BE2C (cell line): ENCODE results near the gene ENHO.

Source experiments
- DNase-seq: peaks from one replicate; pipeline ENCODE4 v3.0.0-alpha.2; 2020
- H3K27me3 ChIP-seq: fragments of 250-450 bp; sonication (Bioruptor Pico); 2 replicates; pipeline ENCODE4 v1.5.1; 2020; ENCODE audit warnings: mild to moderate bottlenecking
- H3K36me3 ChIP-seq: fragments of 250-450 bp; sonication (Bioruptor Pico); 2 replicates; pipeline ENCODE4 v1.5.1; 2020; ENCODE audit warnings: mild to moderate bottlenecking
- H3K4me1 ChIP-seq: fragments of 250-450 bp; sonication (Bioruptor Pico); 2 replicates; pipeline ENCODE4 v1.5.1; 2020
- H3K4me3 ChIP-seq: 2 replicates; pipeline ENCODE4 v1.5.1; 2011; ENCODE audit warnings: low read depth, low read length
- H3K9me3 ChIP-seq: fragments of 250-450 bp; sonication (Bioruptor Pico); 2 replicates; pipeline ENCODE4 v1.5.1; 2020
- TF ChIP-seq, protein P1 (sequence below): IDR thresholded peaks from 2 replicates; pipeline ENCODE4 v1.5.1; 2012; ENCODE audit warnings: mild to moderate bottlenecking, low read depth, low read length

The ENHO gene

DNA sequence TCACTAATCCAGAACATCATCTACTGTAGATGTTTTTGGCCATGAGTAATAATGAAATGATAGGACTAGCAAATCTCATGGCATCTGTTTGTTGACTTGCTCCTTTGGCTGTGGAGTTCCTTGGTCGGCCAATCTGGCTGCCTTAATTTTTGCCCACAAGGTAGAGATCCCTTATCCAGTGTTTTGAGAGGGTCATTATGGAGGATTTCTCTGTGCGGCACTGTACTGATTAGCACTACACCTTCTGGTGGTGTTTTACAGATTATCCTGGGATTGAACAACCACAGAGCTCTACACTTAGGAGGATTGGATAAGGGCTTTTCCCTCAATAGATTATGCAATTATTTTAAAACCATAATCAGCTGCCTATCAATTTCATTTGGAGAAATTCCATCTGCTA is 3.2 kb upstream of the ENHO start:
- H3K27me3 ChIP-seq: no peaks in the 10 kb centered on the region
- no peaks in the 10 kb centered on the region for H3K36me3 ChIP-seq
- DNase-seq: no peak
- H3K4me1 ChIP-seq: no peaks in the 10 kb centered on the region; the same call in 1 of the 2 replicates
- no peaks in the 10 kb centered on the region for H3K9me3 ChIP-seq
- TF ChIP-seq, protein P1, sequence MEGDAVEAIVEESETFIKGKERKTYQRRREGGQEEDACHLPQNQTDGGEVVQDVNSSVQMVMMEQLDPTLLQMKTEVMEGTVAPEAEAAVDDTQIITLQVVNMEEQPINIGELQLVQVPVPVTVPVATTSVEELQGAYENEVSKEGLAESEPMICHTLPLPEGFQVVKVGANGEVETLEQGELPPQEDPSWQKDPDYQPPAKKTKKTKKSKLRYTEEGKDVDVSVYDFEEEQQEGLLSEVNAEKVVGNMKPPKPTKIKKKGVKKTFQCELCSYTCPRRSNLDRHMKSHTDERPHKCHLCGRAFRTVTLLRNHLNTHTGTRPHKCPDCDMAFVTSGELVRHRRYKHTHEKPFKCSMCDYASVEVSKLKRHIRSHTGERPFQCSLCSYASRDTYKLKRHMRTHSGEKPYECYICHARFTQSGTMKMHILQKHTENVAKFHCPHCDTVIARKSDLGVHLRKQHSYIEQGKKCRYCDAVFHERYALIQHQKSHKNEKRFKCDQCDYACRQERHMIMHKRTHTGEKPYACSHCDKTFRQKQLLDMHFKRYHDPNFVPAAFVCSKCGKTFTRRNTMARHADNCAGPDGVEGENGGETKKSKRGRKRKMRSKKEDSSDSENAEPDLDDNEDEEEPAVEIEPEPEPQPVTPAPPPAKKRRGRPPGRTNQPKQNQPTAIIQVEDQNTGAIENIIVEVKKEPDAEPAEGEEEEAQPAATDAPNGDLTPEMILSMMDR: no peak
- no peak overlapping the region for H3K4me3 ChIP-seq

DNA sequence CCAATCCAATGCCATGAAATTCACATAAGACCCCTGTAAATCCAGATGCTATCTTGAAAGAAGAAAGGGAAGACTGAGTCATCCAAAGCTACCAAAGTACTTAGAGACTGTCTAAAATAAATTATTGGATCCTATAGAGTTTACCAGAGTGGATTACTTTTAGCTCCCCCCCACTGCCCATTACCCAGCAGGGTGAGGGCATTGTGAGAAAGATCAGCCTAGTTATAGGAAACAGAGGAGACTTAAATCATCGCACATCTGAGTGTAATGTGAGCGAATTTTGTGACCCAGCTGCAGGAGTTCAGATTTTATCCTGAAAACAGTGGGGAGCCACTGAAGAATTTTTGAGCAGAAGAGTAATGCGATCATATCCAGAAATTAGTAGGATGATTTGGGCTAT is 1.6 kb upstream of the ENHO start:
- no peaks in the 10 kb centered on the region for H3K36me3 ChIP-seq
- no peak for DNase-seq
- no peaks in the 10 kb centered on the region for H3K9me3 ChIP-seq
- no peak overlapping the region for H3K4me3 ChIP-seq
- H3K4me1 ChIP-seq: no peaks in the 10 kb centered on the region; the same call in 1 of the 2 replicates
- TF ChIP-seq, protein P1: no peak
- H3K27me3 ChIP-seq: no peaks in the 10 kb centered on the region

DNA sequence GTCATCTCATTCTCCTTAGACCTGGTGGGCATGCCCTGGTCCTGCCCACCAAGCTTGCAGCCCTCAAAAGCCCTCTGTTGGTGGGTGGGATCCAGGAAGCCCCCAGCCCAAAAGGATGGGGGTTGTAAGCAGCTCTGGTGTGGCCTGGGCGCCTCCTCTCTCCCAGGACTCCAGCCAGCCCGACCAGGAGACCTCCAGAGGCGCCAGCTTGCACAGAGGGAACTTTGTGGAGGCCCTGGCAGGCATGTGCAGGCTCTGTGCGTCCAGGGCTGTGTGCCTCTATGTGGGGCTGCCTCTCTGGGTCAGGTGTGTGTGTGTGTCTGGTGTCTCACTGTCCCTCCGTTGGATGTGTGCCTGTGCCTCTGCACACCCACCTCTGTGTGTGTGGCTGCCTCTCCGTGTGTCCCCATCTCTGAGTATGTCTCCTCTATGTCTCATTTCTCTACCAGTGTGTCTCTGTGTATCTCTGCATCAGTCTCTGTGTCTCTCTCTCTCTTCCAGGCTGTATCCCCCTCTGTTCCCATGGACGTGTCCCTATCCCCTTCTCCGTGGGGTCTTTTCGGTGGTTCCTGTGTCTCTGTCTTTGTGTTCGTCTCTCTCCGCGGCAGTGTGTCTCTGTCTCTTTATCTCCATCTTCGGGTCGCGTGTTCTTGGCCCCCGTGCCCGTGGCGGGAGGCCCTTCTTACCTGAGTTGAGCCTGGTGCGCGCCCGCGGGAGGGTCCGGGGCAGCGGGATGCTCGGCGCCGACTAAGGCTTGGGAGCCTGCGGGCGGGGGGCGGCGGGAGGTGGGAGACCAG is 501 bp downstream of the ENHO start:
- H3K4me3 ChIP-seq: peak overlapping the region; percentile 56
- no peak for DNase-seq
- no peaks in the 10 kb centered on the region for H3K27me3 ChIP-seq
- no peaks in the 10 kb centered on the region for H3K36me3 ChIP-seq
- no peaks in the 10 kb centered on the region for H3K9me3 ChIP-seq
- no peaks in the 10 kb centered on the region; the same call in 1 of the 2 replicates for H3K4me1 ChIP-seq
- TF ChIP-seq, protein P1: no peak

DNA sequence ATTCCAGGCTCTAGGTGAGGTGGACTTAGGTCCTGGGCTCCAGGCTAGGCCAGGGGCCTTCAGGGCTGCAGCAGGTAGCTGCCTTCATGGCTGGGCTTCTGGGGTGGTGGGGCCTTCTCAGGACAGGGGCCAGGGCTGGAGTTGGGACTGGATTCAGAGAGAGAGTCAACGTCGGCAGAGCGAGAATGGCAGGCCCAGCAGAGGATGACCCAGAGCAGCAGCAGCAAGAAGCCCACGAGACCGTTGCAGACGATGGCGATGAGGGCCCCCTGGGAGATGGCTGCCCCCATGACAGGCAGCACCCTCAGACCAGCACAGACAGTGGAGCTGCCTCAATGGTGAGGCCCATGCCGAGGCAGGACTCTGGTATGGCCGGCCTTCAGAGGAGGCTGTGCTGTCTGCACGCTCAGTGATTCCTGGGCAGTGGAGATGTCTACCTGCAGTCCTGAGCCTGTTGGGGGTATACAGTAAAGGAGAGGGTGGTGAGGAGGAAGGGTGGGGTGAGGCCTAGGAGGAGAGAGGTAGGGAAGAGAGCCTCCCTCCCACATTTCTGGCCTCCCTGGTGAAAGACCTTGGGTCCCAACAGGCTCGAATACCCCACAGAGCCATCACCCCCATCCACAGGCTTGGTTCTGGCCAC is 1.3 kb downstream of the ENHO start:
- TF ChIP-seq, protein P1: no peak
- no peak for DNase-seq
- Histone ChIP-seq H3K4me3 (no peak overlapping the region), H3K27me3 (no peaks in the 10 kb centered on the region), H3K36me3 (no peaks in the 10 kb centered on the region), H3K4me1 (no peaks in the 10 kb centered on the region; the same call in 1 of the 2 replicates), H3K9me3 (no peaks in the 10 kb centered on the region)

DNA sequence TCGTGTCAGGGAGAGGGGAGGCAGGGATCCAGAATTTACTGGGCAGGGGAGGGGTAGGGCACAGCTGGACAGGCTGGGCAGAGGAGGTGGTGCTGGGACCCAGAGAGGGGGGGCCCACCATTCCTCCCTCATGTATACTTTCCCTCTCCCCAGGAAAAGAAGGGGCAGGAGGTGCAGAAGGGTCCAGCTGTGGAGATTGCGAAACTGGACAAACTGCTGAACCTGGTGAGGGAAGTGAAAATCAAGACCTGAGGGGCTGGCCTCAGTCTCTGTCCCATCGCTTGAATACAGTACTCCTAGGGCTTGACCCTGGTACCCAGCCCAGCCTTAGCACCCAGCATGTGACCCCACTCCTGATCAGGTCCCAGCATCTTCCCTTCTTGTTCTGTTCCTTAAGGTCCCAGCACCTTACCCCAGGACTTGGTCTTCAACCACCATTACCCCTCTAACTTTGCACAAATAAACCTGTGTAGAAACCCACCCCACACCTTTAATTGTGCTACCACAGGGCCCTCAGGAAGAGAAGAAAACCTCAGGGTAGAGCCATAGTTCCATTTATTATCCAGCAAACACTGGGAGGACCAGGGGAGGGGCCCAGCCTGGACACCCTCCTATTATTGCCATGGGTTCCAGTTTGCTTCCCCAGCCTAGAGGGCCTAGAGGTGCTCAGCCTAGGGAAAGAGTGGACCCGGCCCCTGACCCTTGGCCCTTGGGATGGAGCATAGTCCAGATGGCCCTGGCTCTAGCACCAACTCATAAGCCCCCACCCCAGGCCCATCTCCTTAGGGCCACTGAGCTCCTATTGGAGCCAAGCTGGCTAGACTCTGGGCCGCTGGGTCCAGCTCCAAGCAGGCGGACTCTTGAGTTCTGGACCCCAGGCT is 2.0 kb downstream of the ENHO start:
- DNase-seq: no peak
- H3K36me3 ChIP-seq: no peaks in the 10 kb centered on the region
- no peaks in the 10 kb centered on the region; the same call in 1 of the 2 replicates for H3K4me1 ChIP-seq
- no peak overlapping the region for H3K4me3 ChIP-seq
- TF ChIP-seq, protein P1: no peak
- no peaks in the 10 kb centered on the region for H3K27me3 ChIP-seq
- no peaks in the 10 kb centered on the region for H3K9me3 ChIP-seq
